Keratinocyte (primary cell): Measurements from ENCODE around the gene SLC49A4. TPM values are rescaled to one million over a fixed set of nuclear protein-coding genes. Genes with fewer than 3 reads are reported as not detected.

ENCODE experiments used
- DNase-seq: peaks from one replicate; pipeline ENCODE4 v3.0.0-alpha.2; 2011; ENCODE audit warnings: low read depth, missing footprints, low spot score
- FAIRE-seq: peaks from 2 replicates; lab custom pipeline; 2011; peaks lifted over from hg19 to GRCh38; lab: Jason Lieb, UNC
- H2AFZ ChIP-seq: 2 replicates; pipeline ENCODE4 v1.6.0; 2012; ENCODE audit warnings: low read length, control low read depth, inconsistent platforms; ENCODE audit not compliant: control insufficient read depth
- H3K27ac ChIP-seq: 2 replicates; pipeline ENCODE4 v1.5.1; 2011; ENCODE audit warnings: low read length; ENCODE audit not compliant: control insufficient read depth, insufficient read depth
- H3K27me3 ChIP-seq: 3 replicates; pipeline ENCODE4 v1.6.0; 2011; ENCODE audit warnings: low read length; ENCODE audit not compliant: control insufficient read depth, insufficient read depth; ENCODE audit errors: extremely low read depth
- H3K36me3 ChIP-seq, 2 experiments: 2 replicates in 1 of 2; 3 replicates in 1 of 2; pipeline ENCODE4 v1.5.1; 2011; ENCODE audit warnings: low read length in 2 of 2, mild to moderate bottlenecking in 1 of 2; ENCODE audit not compliant: control insufficient read depth in 2 of 2, insufficient read depth in 2 of 2; ENCODE audit errors: extremely low read depth in 1 of 2
- H3K4me1 ChIP-seq: 3 replicates; pipeline ENCODE4 v1.5.1; 2011; ENCODE audit warnings: low read length; ENCODE audit not compliant: control insufficient read depth, insufficient read depth; ENCODE audit errors: extremely low read depth
- H3K4me2 ChIP-seq: 3 replicates; pipeline ENCODE4 v1.6.0; 2011; ENCODE audit warnings: low read depth, low read length; ENCODE audit not compliant: control insufficient read depth, insufficient read depth; ENCODE audit errors: extremely low read depth
- H3K4me3 ChIP-seq, 3 experiments: fragments of 200-600 bp in 1 of 3; sonication (generic) in 1 of 3; 2 replicates in 2 of 3; 3 replicates in 1 of 3; pipeline ENCODE4 v1.5.1; 2011 to 2016; ENCODE audit warnings: low read length in 3 of 3, mild to moderate bottlenecking in 3 of 3, control low read depth in 2 of 3, inconsistent platforms in 1 of 3, low read depth in 1 of 3, mixed read lengths in 1 of 3, mixed run types in 1 of 3, moderate library complexity in 1 of 3; ENCODE audit not compliant: control insufficient read depth in 2 of 3, insufficient read depth in 2 of 3; ENCODE audit errors: extremely low read depth in 1 of 3
- H3K79me2 ChIP-seq: 2 replicates; pipeline ENCODE4 v1.6.0; 2012; ENCODE audit warnings: low read length; ENCODE audit not compliant: control insufficient read depth, insufficient read depth
- H3K9ac ChIP-seq: 3 replicates; pipeline ENCODE4 v1.6.0; 2011; ENCODE audit warnings: low read length; ENCODE audit not compliant: control insufficient read depth, insufficient read depth; ENCODE audit errors: extremely low read depth
- H3K9me1 ChIP-seq: 3 replicates; pipeline ENCODE4 v1.6.0; 2011; ENCODE audit warnings: low read length; ENCODE audit not compliant: control insufficient read depth, insufficient read depth; ENCODE audit errors: extremely low read depth
- H3K9me3 ChIP-seq: 2 replicates; pipeline ENCODE4 v1.5.1; 2012; ENCODE audit warnings: low read depth, low read length; ENCODE audit not compliant: control insufficient read depth
- H4K20me1 ChIP-seq: 3 replicates; pipeline ENCODE4 v1.6.0; 2011; ENCODE audit warnings: low read length; ENCODE audit not compliant: control insufficient read depth, insufficient read depth; ENCODE audit errors: extremely low read depth
- EZH2 ChIP-seq: IDR thresholded peaks from one replicate; pipeline ENCODE4 v1.6.1; 2012; ENCODE audit warnings: inconsistent platforms, mild to moderate bottlenecking, low read length, moderate library complexity
- dilution Hi-C: fragments of 300-500 bp; cut with MboI; formaldehyde crosslinking; loops from one replicate; pipeline ENCODE4 v1.7.0; 2020; ENCODE audit warnings: low sequenced_read_pairs; ENCODE audit not compliant: extremely low pct_ligation_motif_present
- polyA plus RNA-seq, 5 experiments: library from polyadenylated mRNA; depleted of rRNA in 3 of 5; stranded (reverse) in 3 of 5; stranded (forward) in 1 of 5; unstranded in 1 of 5; fragments of >200 nt; gene quantifications; 1 replicate in 1 of 5; 2 replicates in 3 of 5; 3 replicates in 1 of 5; pipeline versions ENCODE4 v1.2.1 to v1.2.3, GENCODE V29; 2011 to 2012; ENCODE audit warnings: missing spikeins in 2 of 5, low read depth in 1 of 5, low replicate concordance in 1 of 5
- TF ChIP-seq, protein P1 (sequence below), 3 experiments: IDR thresholded peaks in 1 of 3; conservative IDR thresholded peaks in 1 of 3; optimal IDR thresholded peaks in 1 of 3; 2 replicates in 2 of 3; 3 replicates in 1 of 3; pipeline versions ENCODE3 to v1.5.1; 2011; ENCODE audit warnings: low read length in 3 of 3, mild to moderate bottlenecking in 3 of 3, moderate library complexity in 2 of 3, control low read depth in 1 of 3, inconsistent platforms in 1 of 3; ENCODE audit not compliant: insufficient read depth in 2 of 3; ENCODE audit errors: extremely low read depth in 1 of 3

Gene SLC49A4
- polyA plus RNA-seq, 1 donor (not counting 4 experiments of a cell fraction or from before 2014, with no cell fraction given) = 18.2 TPM

DNA sequence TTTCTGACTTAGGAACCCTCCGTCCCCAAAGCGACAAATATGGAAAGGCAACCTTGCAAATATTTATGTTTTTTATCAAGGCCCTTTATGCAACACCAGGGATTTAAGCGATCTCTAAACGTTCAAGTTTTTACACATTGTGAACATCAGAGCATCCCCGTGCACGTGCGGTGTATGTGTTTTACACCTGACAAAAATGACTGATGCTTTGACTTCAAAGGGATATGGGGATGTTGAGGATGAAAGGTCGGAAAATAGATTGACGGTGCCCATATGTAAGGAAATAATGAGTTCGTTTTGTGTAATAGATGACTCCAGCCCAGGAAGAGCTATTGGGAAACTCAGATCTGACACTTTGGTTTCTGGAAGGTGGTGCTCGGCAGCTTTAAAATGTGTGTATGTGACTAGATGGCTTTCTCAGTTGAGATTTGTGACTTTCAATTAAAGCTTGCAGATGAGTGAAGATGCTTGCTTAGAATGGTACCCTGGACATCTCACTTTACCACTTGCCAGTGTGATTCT is 866 bp downstream of the SLC49A4 start:
- Histone ChIP-seq H2AFZ (peak overlapping the region; percentile 9), H3K27ac (peak overlapping the region; percentile 99), H3K4me2 (peak overlapping the region; percentile 89), H3K36me3 (peaks cover 0 to 2% of the 10 kb centered on the region in 2 experiments), H3K9me3 (no peaks in the 10 kb centered on the region), H3K27me3 (no peaks in the 10 kb centered on the region), H4K20me1 (no peaks in the 10 kb centered on the region), H3K9me1 (no peaks in the 10 kb centered on the region), H3K4me1 (peaks cover 46% of the 10 kb centered on the region), H3K9ac (peak overlapping the region; percentile 87), H3K79me2 (peaks cover 17% of the 10 kb centered on the region), H3K4me3 (peak overlapping the region; percentile 66 to 85 (median 76))
- TF ChIP-seq, protein P1, sequence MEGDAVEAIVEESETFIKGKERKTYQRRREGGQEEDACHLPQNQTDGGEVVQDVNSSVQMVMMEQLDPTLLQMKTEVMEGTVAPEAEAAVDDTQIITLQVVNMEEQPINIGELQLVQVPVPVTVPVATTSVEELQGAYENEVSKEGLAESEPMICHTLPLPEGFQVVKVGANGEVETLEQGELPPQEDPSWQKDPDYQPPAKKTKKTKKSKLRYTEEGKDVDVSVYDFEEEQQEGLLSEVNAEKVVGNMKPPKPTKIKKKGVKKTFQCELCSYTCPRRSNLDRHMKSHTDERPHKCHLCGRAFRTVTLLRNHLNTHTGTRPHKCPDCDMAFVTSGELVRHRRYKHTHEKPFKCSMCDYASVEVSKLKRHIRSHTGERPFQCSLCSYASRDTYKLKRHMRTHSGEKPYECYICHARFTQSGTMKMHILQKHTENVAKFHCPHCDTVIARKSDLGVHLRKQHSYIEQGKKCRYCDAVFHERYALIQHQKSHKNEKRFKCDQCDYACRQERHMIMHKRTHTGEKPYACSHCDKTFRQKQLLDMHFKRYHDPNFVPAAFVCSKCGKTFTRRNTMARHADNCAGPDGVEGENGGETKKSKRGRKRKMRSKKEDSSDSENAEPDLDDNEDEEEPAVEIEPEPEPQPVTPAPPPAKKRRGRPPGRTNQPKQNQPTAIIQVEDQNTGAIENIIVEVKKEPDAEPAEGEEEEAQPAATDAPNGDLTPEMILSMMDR (optimal IDR thresholded peaks at IDR 0.05 in 1 of 3, IDR thresholded peaks at IDR 0.05 in 1 of 3, conservative IDR thresholded peaks at IDR 0.05 in 1 of 3; ENCODE audit: extremely low read depth in 1 of 3, insufficient read depth in 2 of 3, low read length in 3 of 3) = no peak
- no peak for TF ChIP-seq EZH2
- FAIRE-seq (no peak), DNase-seq (no peak)
- dilution Hi-C loops = no loop called here

DNA sequence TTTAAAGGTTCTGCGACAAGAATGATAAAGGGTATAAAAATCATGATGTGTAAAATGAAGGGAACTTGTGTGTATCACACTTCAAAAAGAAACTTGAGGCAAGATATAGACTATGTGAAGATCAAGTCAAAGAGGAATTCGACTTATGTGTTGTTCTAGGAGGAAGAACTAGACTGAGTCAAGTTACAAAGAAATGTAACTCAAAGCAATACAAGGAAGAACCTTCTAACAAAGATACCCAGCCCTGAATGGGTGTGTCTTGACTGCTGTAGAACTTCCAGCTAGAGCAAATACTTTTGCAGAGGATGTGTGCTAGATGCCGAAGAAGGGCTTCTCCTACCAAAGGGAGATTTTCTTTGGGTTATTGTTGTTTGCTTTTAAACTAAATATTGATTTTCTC is 2.4 kb downstream of the SLC49A4 start:
- dilution Hi-C loops = no loop called here
- H3K4me1 ChIP-seq = peaks cover 51% of the 10 kb centered on the region
- H3K79me2 ChIP-seq = peaks cover 11% of the 10 kb centered on the region

More for the DNA sequence above, 2.4 kb downstream of the SLC49A4 start:
- Histone ChIP-seq H3K9ac (no peak overlapping the region), H3K27me3 (no peaks in the 10 kb centered on the region), H3K9me1 (no peaks in the 10 kb centered on the region), H3K4me3 (no peak overlapping the region), H3K9me3 (no peaks in the 10 kb centered on the region), H3K4me2 (peak overlapping the region; percentile 36), H2AFZ (no peak overlapping the region), H3K36me3 (no peaks in the 10 kb centered on the region), H4K20me1 (no peaks in the 10 kb centered on the region), H3K27ac (no peak overlapping the region)
- DNase-seq = no peak
- peak; percentile 32 for FAIRE-seq
- no peak for TF ChIP-seq EZH2
- TF ChIP-seq, protein P1 (optimal IDR thresholded peaks at IDR 0.05 in 1 of 3, IDR thresholded peaks at IDR 0.05 in 1 of 3, conservative IDR thresholded peaks at IDR 0.05 in 1 of 3; ENCODE audit: extremely low read depth in 1 of 3, insufficient read depth in 2 of 3, low read length in 3 of 3) = no peak
